ENCODE measurements around the gene TBL3.

- TF ChIP-seq POLR2A (IDR thresholded peaks at IDR 0.05): no peak
- TF ChIP-seq CTCF (IDR thresholded peaks at IDR 0.05): no peak
- no peak for TF ChIP-seq EP300 (IDR thresholded peaks at IDR 0.05)
Measured at GRCh38 chr16:1980770-1981087, 8.9 kb downstream of the TBL3 start.

Data from ovary (tissue), 3 donors.